Ishikawa (cell line): ENCODE results near the gene UBQLNL.

ENCODE experiments used
- CEBPB ChIP-seq: IDR thresholded peaks from 2 replicates; pipeline ENCODE4 v1.6.1; 2012
- EP300 ChIP-seq: IDR thresholded peaks from 2 replicates; pipeline ENCODE4 v1.6.1; 2012; ENCODE audit warnings: borderline replicate concordance
- FOXM1 ChIP-seq: IDR thresholded peaks from 2 replicates; pipeline ENCODE4 v1.6.1; 2012; ENCODE audit warnings: low read depth, borderline replicate concordance
- NFIC ChIP-seq: IDR thresholded peaks from 2 replicates; pipeline ENCODE4 v1.6.1; 2012
- RAD21 ChIP-seq: IDR thresholded peaks from 2 replicates; pipeline ENCODE4 v1.6.1; 2012; ENCODE audit warnings: low read depth
- TAF1 ChIP-seq: IDR thresholded peaks from 2 replicates; pipeline ENCODE4 v1.6.1; 2012; ENCODE audit warnings: low read depth, mild to moderate bottlenecking
- TF ChIP-seq, protein P1 (sequence below): IDR thresholded peaks from 2 replicates; pipeline ENCODE4 v1.6.1; 2012; ENCODE audit warnings: low read depth, mild to moderate bottlenecking

GRCh38 chr11:5500393-5500801 is 16.1 kb downstream of the UBQLNL start:
- TF ChIP-seq CEBPB (no peak), NFIC (no peak), RAD21 (no peak), FOXM1 (no peak), TAF1 (no peak), EP300 (no peak)
- TF ChIP-seq, protein P1, sequence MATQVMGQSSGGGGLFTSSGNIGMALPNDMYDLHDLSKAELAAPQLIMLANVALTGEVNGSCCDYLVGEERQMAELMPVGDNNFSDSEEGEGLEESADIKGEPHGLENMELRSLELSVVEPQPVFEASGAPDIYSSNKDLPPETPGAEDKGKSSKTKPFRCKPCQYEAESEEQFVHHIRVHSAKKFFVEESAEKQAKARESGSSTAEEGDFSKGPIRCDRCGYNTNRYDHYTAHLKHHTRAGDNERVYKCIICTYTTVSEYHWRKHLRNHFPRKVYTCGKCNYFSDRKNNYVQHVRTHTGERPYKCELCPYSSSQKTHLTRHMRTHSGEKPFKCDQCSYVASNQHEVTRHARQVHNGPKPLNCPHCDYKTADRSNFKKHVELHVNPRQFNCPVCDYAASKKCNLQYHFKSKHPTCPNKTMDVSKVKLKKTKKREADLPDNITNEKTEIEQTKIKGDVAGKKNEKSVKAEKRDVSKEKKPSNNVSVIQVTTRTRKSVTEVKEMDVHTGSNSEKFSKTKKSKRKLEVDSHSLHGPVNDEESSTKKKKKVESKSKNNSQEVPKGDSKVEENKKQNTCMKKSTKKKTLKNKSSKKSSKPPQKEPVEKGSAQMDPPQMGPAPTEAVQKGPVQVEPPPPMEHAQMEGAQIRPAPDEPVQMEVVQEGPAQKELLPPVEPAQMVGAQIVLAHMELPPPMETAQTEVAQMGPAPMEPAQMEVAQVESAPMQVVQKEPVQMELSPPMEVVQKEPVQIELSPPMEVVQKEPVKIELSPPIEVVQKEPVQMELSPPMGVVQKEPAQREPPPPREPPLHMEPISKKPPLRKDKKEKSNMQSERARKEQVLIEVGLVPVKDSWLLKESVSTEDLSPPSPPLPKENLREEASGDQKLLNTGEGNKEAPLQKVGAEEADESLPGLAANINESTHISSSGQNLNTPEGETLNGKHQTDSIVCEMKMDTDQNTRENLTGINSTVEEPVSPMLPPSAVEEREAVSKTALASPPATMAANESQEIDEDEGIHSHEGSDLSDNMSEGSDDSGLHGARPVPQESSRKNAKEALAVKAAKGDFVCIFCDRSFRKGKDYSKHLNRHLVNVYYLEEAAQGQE: no peak
